ENCODE data around the gene RAD51B.

DNA sequence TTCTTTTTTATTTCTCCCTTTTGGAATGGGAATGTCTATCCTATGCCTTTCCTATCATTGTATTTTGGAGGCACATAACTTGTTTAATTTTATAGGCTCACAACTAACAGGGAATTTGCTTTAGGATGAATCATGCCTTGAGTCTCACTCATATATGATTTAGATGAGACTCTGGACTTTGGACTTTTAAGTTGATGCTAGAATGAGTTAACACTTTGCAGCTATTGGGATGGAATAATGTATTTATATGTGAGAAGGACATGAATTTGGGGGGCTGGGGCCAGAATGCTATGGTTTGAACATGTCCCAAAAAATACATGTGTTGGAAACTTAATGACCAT lies 607.9 kb downstream of the RAD51B start:
- TF ChIP-seq POLR2AphosphoS5 (IDR thresholded peaks at IDR 0.05; ENCODE audit: borderline replicate concordance, low read depth, low read length) (no peak), EZH2 (IDR thresholded peaks at IDR 0.05) (no peak)
